Measurements from ENCODE around the gene MEGF9. TPM values are rescaled to one million over a fixed set of nuclear protein-coding genes. Genes with fewer than 3 reads are reported as not detected.

Gene MEGF9
- total RNA-seq, 1 donor from 2014 or later = 15.7 TPM

DNA sequence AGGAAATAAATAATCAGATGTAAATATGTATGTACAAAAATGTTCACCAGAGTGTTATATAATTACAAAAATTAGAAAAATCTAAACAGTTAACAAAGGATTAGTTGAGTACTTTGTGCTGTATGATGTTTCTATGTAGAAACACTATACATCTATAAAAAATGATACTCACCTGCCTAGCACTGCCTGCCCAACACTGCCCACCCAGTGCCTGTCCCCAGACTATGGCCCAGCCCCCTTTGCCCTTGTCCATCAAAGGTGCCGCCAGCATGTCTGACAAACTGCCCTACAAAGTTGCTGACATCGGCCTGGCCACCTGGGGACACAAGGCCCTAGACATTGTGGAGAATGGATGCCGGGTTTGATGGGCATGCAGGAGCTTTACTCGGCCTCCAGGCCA lies 6.1 kb upstream of the MEGF9 start:
- Mint-ChIP-seq H3K4me1 (peaks cover 6% of the 10 kb centered on the region), H3K9me3 (peaks cover 3% of the 10 kb centered on the region), H3K27me3 (ENCODE audit: low read depth) (no peaks in the 10 kb centered on the region), H3K36me3 (no peaks in the 10 kb centered on the region), H3K27ac (no peak overlapping the region), H3K4me3 (no peak overlapping the region)
- TF ChIP-seq CTCF (IDR thresholded peaks at IDR 0.05; ENCODE audit: unreplicated experiment) = no peak
- no peak for DNase-seq (ENCODE audit: low spot score in 2 of 2, unreplicated experiment in 2 of 2)

GRCh38 chr9:120718316-120718715 lies 4.0 kb upstream of the MEGF9 start:
- Mint-ChIP-seq H3K9me3 (peaks cover 3% of the 10 kb centered on the region), H3K4me1 (peaks cover 12% of the 10 kb centered on the region)

GRCh38 chr9:120717176-120717575 lies 2.9 kb upstream of the MEGF9 start:
- no peak for TF ChIP-seq CTCF (IDR thresholded peaks at IDR 0.05; ENCODE audit: unreplicated experiment)
- peaks cover 3% of the 10 kb centered on the region for H3K9me3 Mint-ChIP-seq
- no peaks in the 10 kb centered on the region for H3K27me3 Mint-ChIP-seq (ENCODE audit: low read depth)
- H3K27ac Mint-ChIP-seq = no peak overlapping the region
- DNase-seq (ENCODE audit: low spot score in 2 of 2, unreplicated experiment in 2 of 2) = no peak
- H3K36me3 Mint-ChIP-seq = no peaks in the 10 kb centered on the region
- peaks cover 23% of the 10 kb centered on the region for H3K4me1 Mint-ChIP-seq
- H3K4me3 Mint-ChIP-seq = no peak overlapping the region

More at GRCh38 chr9:120718316-120718715, 4.0 kb upstream of the MEGF9 start:
- TF ChIP-seq CTCF (IDR thresholded peaks at IDR 0.05; ENCODE audit: unreplicated experiment) = no peak
- no peaks in the 10 kb centered on the region for H3K36me3 Mint-ChIP-seq
- no peaks in the 10 kb centered on the region for H3K27me3 Mint-ChIP-seq (ENCODE audit: low read depth)
- no peak for DNase-seq (ENCODE audit: low spot score in 2 of 2, unreplicated experiment in 2 of 2)
- no peak overlapping the region for H3K27ac Mint-ChIP-seq
- H3K4me3 Mint-ChIP-seq = no peak overlapping the region

GRCh38 chr9:120716483-120716882 lies 2.2 kb upstream of the MEGF9 start:
- DNase-seq (ENCODE audit: low spot score in 2 of 2, unreplicated experiment in 2 of 2) = no peak
- Mint-ChIP-seq H3K27me3 (ENCODE audit: low read depth) (no peaks in the 10 kb centered on the region), H3K4me1 (peaks cover 27% of the 10 kb centered on the region), H3K36me3 (no peaks in the 10 kb centered on the region), H3K4me3 (no peak overlapping the region), H3K27ac (no peak overlapping the region), H3K9me3 (peaks cover 3% of the 10 kb centered on the region)
- no peak for TF ChIP-seq CTCF (IDR thresholded peaks at IDR 0.05; ENCODE audit: unreplicated experiment)

- no peaks in the 10 kb centered on the region for H3K36me3 Mint-ChIP-seq
- DNase-seq (ENCODE audit: low spot score in 2 of 2, unreplicated experiment in 2 of 2) = no peak
- peak overlapping the region; percentile 77 for H3K27ac Mint-ChIP-seq
- H3K4me3 Mint-ChIP-seq = peak overlapping the region; percentile 83
- H3K9me3 Mint-ChIP-seq = peaks cover 3% of the 10 kb centered on the region
- H3K4me1 Mint-ChIP-seq = peaks cover 36% of the 10 kb centered on the region
- TF ChIP-seq CTCF (IDR thresholded peaks at IDR 0.05; ENCODE audit: unreplicated experiment) = no peak
- H3K27me3 Mint-ChIP-seq (ENCODE audit: low read depth) = no peaks in the 10 kb centered on the region
Measured at GRCh38 chr9:120715389-120715924, 1.2 kb upstream of the MEGF9 start.

Measured in mesothelial cell of epicardium (in vitro differentiated cells).